ENCODE results near the gene KRI1. TPM values are rescaled to one million over a fixed set of nuclear protein-coding genes. Genes with fewer than 3 reads are reported as not detected.

The KRI1 gene
- total and polyA plus RNA-seq, 2 donors (not counting 3 experiments of a cell fraction or from before 2014, with no cell fraction given) = 6.7 to 25.7 TPM

GRCh38 chr19:10535613-10536012 lies 30.2 kb downstream of the KRI1 start:
- no peaks in the 10 kb centered on the region for H3K4me1 ChIP-seq (ENCODE audit: control insufficient read depth, extremely low read depth, insufficient read depth, low read length)
- H3K9ac ChIP-seq (replicated peaks; ENCODE audit: extremely low read depth, insufficient read depth, low read length) = no peak overlapping the region
- H3K27me3 ChIP-seq (ENCODE audit: control insufficient read depth in 2 of 2, insufficient read depth in 2 of 2, low read length in 2 of 2) = peaks cover 0 to 2% of the 10 kb centered on the region in 2 experiments
- intact Hi-C loops (cut with micrococcal nuclease) (no loop called here), dilution Hi-C loops (cut with MboI; ENCODE audit: extremely low pct_ligation_motif_present, low sequenced_read_pairs) (no loop called here)
- H4K20me1 ChIP-seq (replicated peaks; ENCODE audit: control insufficient read depth, extremely low read depth, insufficient read depth, low read length) = no peaks in the 10 kb centered on the region
- DNase-seq (ENCODE audit: low read depth, low spot score) (no peak), FAIRE-seq (no peak)
- no peak overlapping the region for H3K4me2 ChIP-seq (ENCODE audit: insufficient read depth, low read length)
- H3K4me3 ChIP-seq (replicated peaks in 1 of 3; ENCODE audit: insufficient read depth in 1 of 3, low read depth in 1 of 3, low read length in 3 of 3) = no peak overlapping the region
- H3K27ac ChIP-seq (ENCODE audit: insufficient read depth, low read depth, low read length) = no peak overlapping the region
- no peak for TF ChIP-seq FOS (IDR thresholded peaks at IDR 0.05; ENCODE audit: borderline replicate concordance, insufficient read depth, low read length)
- TF ChIP-seq EZH2 (IDR thresholded peaks at IDR 0.05; ENCODE audit: borderline replicate concordance, low read depth, low read length, severe bottlenecking) = no peak
- no peak for TF ChIP-seq MYC (IDR thresholded peaks at IDR 0.05; ENCODE audit: low read depth, low read length)
- TF ChIP-seq POLR2A (IDR thresholded peaks at IDR 0.05; ENCODE audit: low read depth, low read length) = no peak
- no peak for TF ChIP-seq JUN (IDR thresholded peaks at IDR 0.05; ENCODE audit: borderline replicate concordance, insufficient read depth, insufficient read length, low read depth)
- no peak for TF ChIP-seq GATA2 (IDR thresholded peaks at IDR 0.05; ENCODE audit: insufficient read depth, insufficient read length, low read depth, low read length)
- TF ChIP-seq CTCF (IDR thresholded peaks at IDR 0.05; ENCODE audit: extremely low read depth in 1 of 2, insufficient read depth in 1 of 2, low read depth in 1 of 2, low read length in 2 of 2) = no peak
- TF ChIP-seq MAX (IDR thresholded peaks at IDR 0.05; ENCODE audit: insufficient read depth, insufficient read length) = no peak
- TF ChIP-seq POLR2AphosphoS5 (IDR thresholded peaks at IDR 0.05; ENCODE audit: insufficient read depth, low read depth, low read length) = no peak
- no peak overlapping the region for H2AFZ ChIP-seq (ENCODE audit: low read depth, low read length)
- H3K79me2 ChIP-seq (ENCODE audit: control insufficient read depth, insufficient read depth, low read length) = no peaks in the 10 kb centered on the region
- H3K9me3 ChIP-seq (replicated peaks; ENCODE audit: control insufficient read depth, insufficient read depth, low read length) = no peaks in the 10 kb centered on the region
- H3K9me1 ChIP-seq (replicated peaks; ENCODE audit: control insufficient read depth, extremely low read depth, insufficient read depth, low read length) = no peaks in the 10 kb centered on the region
- no peaks in the 10 kb centered on the region for H3K36me3 ChIP-seq (ENCODE audit: control insufficient read depth in 2 of 2, extremely low read depth in 1 of 2, insufficient read depth in 2 of 2, low read length in 2 of 2)
- CTCF ChIA-PET = interaction anchor here (0.8 to 1.9 kb wide), 6 partner anchors 18 to 109 kb away, joined by 3 to 6 read pairs (median 4); partner anchors contain the start of gene S1PR5
- POLR2A ChIA-PET = interaction anchor here (0.5 to 0.6 kb wide), 2 partner anchors 12 to 46 kb away, joined by 4 read pairs; no protein-coding TSS in a partner anchor
- no TSS peak for BruUV-seq (replicated peaks)
